Transverse colon (tissue), 4 donors: ENCODE measurements around the gene LDB2. TPM values are rescaled to one million over a fixed set of nuclear protein-coding genes. Genes with fewer than 3 reads are reported as not detected.

ENCODE experiments used
- DNase-seq: peaks from one replicate; pipeline ENCODE4 v3.0.0-alpha.2; 2019
- H3K27ac ChIP-seq, 4 donors: fragments of 200-600 bp; sonication (generic); 2 replicates each; pipeline ENCODE4 v1.5.1; 2016 to 2018; ENCODE audit warnings: inconsistent platforms in 4 of 4
- H3K27me3 ChIP-seq: fragments of 200-600 bp; sonication (generic); 2 replicates; pipeline ENCODE4 v1.5.1; 2017; ENCODE audit warnings: inconsistent platforms
- H3K36me3 ChIP-seq, 4 donors: fragments of 200-600 bp; sonication (generic); 2 replicates each; pipeline ENCODE4 v1.5.1; 2017 to 2019; ENCODE audit warnings: inconsistent platforms in 4 of 4
- H3K4me1 ChIP-seq, 4 donors: fragments of 200-600 bp; sonication (generic); 2 replicates each; pipeline ENCODE4 v1.5.1; 2017 to 2020; ENCODE audit warnings: inconsistent platforms in 4 of 4
- H3K4me3 ChIP-seq, 4 donors: fragments of 200-600 bp; sonication (generic); 1 replicate in 1 of 4; 2 replicates in 3 of 4; pipeline versions ENCODE4 v1.5.1 to v1.6.1; 2017 to 2019; ENCODE audit warnings: inconsistent platforms in 4 of 4
- H3K9me3 ChIP-seq, 2 donors: fragments of 200-600 bp; sonication (generic); 2 replicates each; pipeline ENCODE4 v1.5.1; 2017 to 2019; ENCODE audit warnings: inconsistent platforms in 2 of 2
- EP300 ChIP-seq: sonication (generic); formaldehyde crosslinking; IDR thresholded peaks from one replicate; pipeline ENCODE4 v1.6.1; 2017; ENCODE audit warnings: antibody characterized with exemption, low read depth
- POLR2A ChIP-seq: fragments of 450-650 bp; IDR thresholded peaks from one replicate; pipeline ENCODE4 v1.6.1; 2016; ENCODE audit warnings: antibody characterized with exemption, mild to moderate bottlenecking, moderate library complexity
- POLR2AphosphoS5 ChIP-seq, 3 donors: sonication (generic); formaldehyde crosslinking; IDR thresholded peaks; one replicate each; pipeline ENCODE4 v1.6.1; 2016; ENCODE audit warnings: antibody characterized with exemption in 3 of 3
- WGBS, 2 donors: methylation state at CpG; one replicate each; pipeline ENCODE4 v1.1.5; 2018; ENCODE audit warnings: low coverage in 1 of 2; 5-methylcytosine and 5-hydroxymethylcytosine counted together
- in situ Hi-C, 4 donors: fragments of 200-750 bp; cut with MboI; loops; one replicate each; pipeline versions ENCODE4 v1.15.0 to v1.15.1; 2017; ENCODE audit warnings: low sequenced_read_pairs in 3 of 4, low pct_ligation_motif_present in 1 of 4, low pct_unique_long_range_greater_than_20kb in 1 of 4
- intact Hi-C: fragments of 100-400 bp; cut with DNase I; formaldehyde crosslinking; loops from one replicate; pipeline ENCODE4 v1.15.1; 2023; ENCODE audit warnings: low total_unique reads
- total RNA-seq, 4 donors: library from RNA; depleted of rRNA; stranded (reverse); fragments of >200 nt; gene quantifications; one replicate each; pipeline ENCODE4 v1.1.0, GENCODE V29; 2016
- TF ChIP-seq, protein P1 (sequence below), 5 experiments: fragments of 200-600 bp in 3 of 5; fragments of 450-650 bp in 2 of 5; sonication (generic) in 3 of 5; IDR thresholded peaks; 1 replicate in 2 of 5; 2 replicates in 3 of 5; pipeline ENCODE4 v1.5.1; 2016 to 2017; ENCODE audit warnings: antibody characterized with exemption in 5 of 5, inconsistent platforms in 3 of 5, mild to moderate bottlenecking in 2 of 5, moderate library complexity in 1 of 5

Gene LDB2
- total RNA-seq, 4 donors from 2014 or later, result 7.0 to 46.6 (median 8.9) TPM

DNA sequence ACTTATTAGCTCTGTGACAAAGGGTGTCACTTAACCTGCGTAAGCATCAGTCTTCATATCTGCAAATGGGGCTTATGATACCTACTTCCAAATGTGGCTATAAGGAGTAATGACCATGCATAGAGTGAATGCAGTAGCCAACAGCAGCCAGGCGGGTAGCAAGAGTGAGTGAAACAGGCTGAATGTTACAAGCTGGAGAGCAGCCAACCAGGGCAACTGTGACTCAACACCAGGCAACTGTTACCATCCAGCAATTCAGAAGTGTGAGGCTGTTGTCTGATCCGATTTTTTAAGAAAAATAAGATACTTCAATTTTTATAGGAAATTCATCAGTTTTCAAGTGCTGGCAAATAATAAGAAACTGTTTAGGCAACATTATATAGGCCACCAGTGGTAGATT lies 401.9 kb downstream of the LDB2 start:
- intact Hi-C loops, result no loop called here
- in situ Hi-C loops, result no loop called here
- Histone ChIP-seq H3K27ac (no peak overlapping the region), H3K27me3 (no peaks in the 10 kb centered on the region), H3K4me1 (no peaks in the 10 kb centered on the region), H3K9me3 (no peaks in the 10 kb centered on the region), H3K4me3 (no peak overlapping the region), H3K36me3 (no peaks in the 10 kb centered on the region)
- DNase-seq, result no peak
- TF ChIP-seq EP300 (no peak), POLR2AphosphoS5 (IDR thresholded peaks at IDR 0.05) (no peak), POLR2A (no peak)
- TF ChIP-seq, protein P1, sequence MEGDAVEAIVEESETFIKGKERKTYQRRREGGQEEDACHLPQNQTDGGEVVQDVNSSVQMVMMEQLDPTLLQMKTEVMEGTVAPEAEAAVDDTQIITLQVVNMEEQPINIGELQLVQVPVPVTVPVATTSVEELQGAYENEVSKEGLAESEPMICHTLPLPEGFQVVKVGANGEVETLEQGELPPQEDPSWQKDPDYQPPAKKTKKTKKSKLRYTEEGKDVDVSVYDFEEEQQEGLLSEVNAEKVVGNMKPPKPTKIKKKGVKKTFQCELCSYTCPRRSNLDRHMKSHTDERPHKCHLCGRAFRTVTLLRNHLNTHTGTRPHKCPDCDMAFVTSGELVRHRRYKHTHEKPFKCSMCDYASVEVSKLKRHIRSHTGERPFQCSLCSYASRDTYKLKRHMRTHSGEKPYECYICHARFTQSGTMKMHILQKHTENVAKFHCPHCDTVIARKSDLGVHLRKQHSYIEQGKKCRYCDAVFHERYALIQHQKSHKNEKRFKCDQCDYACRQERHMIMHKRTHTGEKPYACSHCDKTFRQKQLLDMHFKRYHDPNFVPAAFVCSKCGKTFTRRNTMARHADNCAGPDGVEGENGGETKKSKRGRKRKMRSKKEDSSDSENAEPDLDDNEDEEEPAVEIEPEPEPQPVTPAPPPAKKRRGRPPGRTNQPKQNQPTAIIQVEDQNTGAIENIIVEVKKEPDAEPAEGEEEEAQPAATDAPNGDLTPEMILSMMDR (IDR thresholded peaks at IDR 0.05), result no peak
- WGBS, 2 donors, result 64 to 70% methylated on average over 1 to 3 of the region's 3 CpGs

DNA sequence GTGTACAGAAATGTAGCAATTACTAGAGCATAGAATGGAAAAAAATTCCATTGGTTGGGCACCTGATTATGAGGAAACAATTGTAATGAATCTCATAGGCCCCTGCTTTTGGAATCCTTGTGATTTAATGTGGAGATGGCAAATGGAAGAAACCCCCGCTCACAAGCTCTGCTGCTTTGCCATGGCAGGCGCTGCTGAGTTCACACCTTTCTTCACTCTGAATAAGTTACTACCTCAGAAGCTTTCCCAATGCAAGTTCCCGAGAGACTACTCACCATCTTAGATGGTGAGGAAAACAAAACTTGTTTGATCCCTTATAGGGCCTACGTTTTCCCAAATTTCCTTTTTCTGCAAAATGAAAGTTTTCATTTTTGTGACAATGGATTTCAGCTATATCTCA lies 405.6 kb downstream of the LDB2 start:
- TF ChIP-seq, protein P1 (IDR thresholded peaks at IDR 0.05), result no peak
- TF ChIP-seq POLR2AphosphoS5 (IDR thresholded peaks at IDR 0.05) (no peak), POLR2A (no peak), EP300 (no peak)
- Histone ChIP-seq H3K4me1 (no peaks in the 10 kb centered on the region), H3K9me3 (no peaks in the 10 kb centered on the region), H3K27me3 (no peaks in the 10 kb centered on the region), H3K27ac (no peak overlapping the region), H3K36me3 (no peaks in the 10 kb centered on the region), H3K4me3 (no peak overlapping the region)
- in situ Hi-C loops (no loop called here), intact Hi-C loops (no loop called here)
- WGBS, 2 donors, result 80 to 87% methylated on average over 3 to 4 of the region's 4 CpGs
- no peak for DNase-seq

DNA sequence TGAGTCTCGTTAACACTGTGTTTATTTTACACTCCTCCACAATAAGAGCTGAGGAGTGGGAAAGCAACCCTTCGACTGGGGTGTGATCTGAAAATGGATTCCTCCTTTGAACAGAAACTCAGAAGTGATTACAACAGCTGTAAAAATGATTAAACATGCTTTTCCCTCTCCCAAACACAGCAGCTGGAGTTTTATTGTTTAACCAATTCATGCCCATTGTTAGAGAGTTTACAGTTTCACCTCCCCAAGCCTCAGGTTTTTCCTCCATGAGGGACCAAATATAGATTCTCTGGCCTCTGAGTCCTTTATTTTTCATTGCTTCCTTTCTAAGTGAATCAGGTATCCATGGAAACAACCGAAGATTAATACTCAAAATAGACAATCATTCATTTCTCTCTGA lies 409.2 kb downstream of the LDB2 start:
- DNase-seq, result no peak
- H3K4me3 ChIP-seq, result no peak overlapping the region
- TF ChIP-seq POLR2AphosphoS5 (IDR thresholded peaks at IDR 0.05), result no peak
- no peak for TF ChIP-seq EP300
- TF ChIP-seq, protein P1 (IDR thresholded peaks at IDR 0.05), result no peak
- no peak for TF ChIP-seq POLR2A
- intact Hi-C loops, result no loop called here
- no peaks in the 10 kb centered on the region for H3K36me3 ChIP-seq
- no peaks in the 10 kb centered on the region for H3K4me1 ChIP-seq
- no peaks in the 10 kb centered on the region for H3K9me3 ChIP-seq
- in situ Hi-C loops, result no loop called here
- WGBS, 2 donors, result 25 to 33% methylated on average over 3 of the region's 3 CpGs
- H3K27me3 ChIP-seq, result no peaks in the 10 kb centered on the region
- no peak overlapping the region for H3K27ac ChIP-seq

DNA sequence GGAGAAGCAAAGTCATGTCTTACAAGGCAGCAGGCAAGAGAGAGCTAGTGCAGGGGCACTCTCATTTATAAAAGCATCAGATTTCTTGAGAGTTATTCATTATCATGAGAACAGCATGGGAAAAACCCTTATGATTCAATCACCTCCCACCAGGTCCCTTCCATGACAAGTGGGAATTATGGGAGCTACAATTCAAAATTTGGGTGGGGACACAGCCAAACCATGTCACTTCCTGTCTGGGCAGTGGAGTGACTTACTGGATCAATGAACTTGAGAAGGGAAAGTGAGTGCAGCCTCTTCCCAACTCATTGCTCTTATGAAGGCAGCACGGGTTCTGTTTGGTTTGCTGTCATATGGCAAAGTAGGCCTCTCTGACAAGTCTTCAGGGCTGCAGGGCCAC lies 410.4 kb downstream of the LDB2 start:
- Histone ChIP-seq H3K9me3 (no peaks in the 10 kb centered on the region), H3K36me3 (no peaks in the 10 kb centered on the region), H3K4me1 (no peaks in the 10 kb centered on the region), H3K27me3 (no peaks in the 10 kb centered on the region), H3K27ac (no peak overlapping the region), H3K4me3 (no peak overlapping the region)
- 71 to 100% methylated on average over 1 of the region's 1 CpG for WGBS, 2 donors
- in situ Hi-C loops, result no loop called here
- intact Hi-C loops, result no loop called here
- DNase-seq, result no peak
- TF ChIP-seq EP300 (no peak), POLR2A (no peak)

DNA sequence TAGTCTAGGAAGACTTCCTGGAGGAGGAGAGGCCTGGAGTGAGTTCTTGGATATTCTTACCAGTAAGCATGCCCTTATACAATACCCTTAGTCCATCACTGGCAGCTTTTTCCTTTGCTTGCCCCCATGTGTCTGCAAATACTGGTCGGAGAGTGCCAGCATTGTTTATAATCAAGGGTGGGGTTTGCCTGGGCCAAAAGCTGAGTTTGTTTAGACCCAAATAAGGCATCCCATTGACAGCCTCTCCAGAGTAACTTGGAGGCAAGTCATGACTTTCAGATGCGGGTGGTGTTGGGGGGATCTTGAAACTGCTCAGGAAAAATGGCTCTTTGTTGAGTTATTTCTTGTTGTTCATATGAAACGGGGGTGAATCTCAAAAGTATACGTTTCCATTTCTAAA lies 413.7 kb downstream of the LDB2 start:
- Histone ChIP-seq H3K4me1 (peaks cover 0 to 3% (median 0%) of the 10 kb centered on the region in 4 donors), H3K27ac (no peak overlapping the region), H3K9me3 (no peaks in the 10 kb centered on the region), H3K27me3 (no peaks in the 10 kb centered on the region), H3K36me3 (no peaks in the 10 kb centered on the region), H3K4me3 (no peak overlapping the region)
- WGBS, 2 donors, result 28 to 57% methylated on average over 3 to 4 of the region's 4 CpGs
- DNase-seq, result no peak
- no peak for TF ChIP-seq POLR2AphosphoS5 (IDR thresholded peaks at IDR 0.05)
- TF ChIP-seq, protein P1 (IDR thresholded peaks at IDR 0.05), result no peak
- TF ChIP-seq EP300, result no peak
- TF ChIP-seq POLR2A, result no peak
- in situ Hi-C loops, result no loop called here
- intact Hi-C loops, result no loop called here
